ENCODE data around the gene IL15RA. TPM values are rescaled to one million over a fixed set of nuclear protein-coding genes. Genes with fewer than 3 reads are reported as not detected.
"Not testable (repeated sequence)": the region's sequence is repeated elsewhere in the genome, so short reads cannot be mapped to it uniquely, and the experiment has no call there.

Gene IL15RA
- total and polyA plus RNA-seq, 4 experiments from 2014 or later: 11.1 to 20.0 (median 16.1) TPM

GRCh38 chr10:5913736-5914135 lies 63.6 kb downstream of the IL15RA start:
- POLR2A ChIA-PET (ENCODE audit: partially characterized antibody): no interaction called here
- no peaks in the 10 kb centered on the region for H3K4me1 ChIP-seq (ENCODE audit: insufficient read depth, low read length)
- Mint-ChIP-seq H3K27me3 (no peaks in the 10 kb centered on the region), H3K36me3 (peaks cover 78 to 88% of the 10 kb centered on the region in 2 donors), H3K9me3 (no peaks in the 10 kb centered on the region), H3K27ac (no peak overlapping the region), H3K4me1 (peaks cover 0 to 4% (median 0%) of the 10 kb centered on the region in 4 donors), H3K4me3 (no peak overlapping the region)
- intact Hi-C loops (cut with micrococcal nuclease): no loop called here
- H3K4me3 ChIP-seq (ENCODE audit: low read length in 2 of 2): no peak overlapping the region
- H3K27me3 ChIP-seq (ENCODE audit: insufficient read depth, low read length): no peaks in the 10 kb centered on the region
- no peaks in the 10 kb centered on the region for H3K9me3 ChIP-seq (ENCODE audit: control insufficient read depth in 1 of 2, low read length in 2 of 2)
- H3K36me3 ChIP-seq (ENCODE audit: insufficient read depth, low read length): peaks cover 80% of the 10 kb centered on the region
- no peak for DNase-seq
- no peak overlapping the region for H3K27ac ChIP-seq (ENCODE audit: low read depth, low read length)
- CTCF ChIA-PET (ENCODE audit: partially characterized antibody): no interaction called here

DNA sequence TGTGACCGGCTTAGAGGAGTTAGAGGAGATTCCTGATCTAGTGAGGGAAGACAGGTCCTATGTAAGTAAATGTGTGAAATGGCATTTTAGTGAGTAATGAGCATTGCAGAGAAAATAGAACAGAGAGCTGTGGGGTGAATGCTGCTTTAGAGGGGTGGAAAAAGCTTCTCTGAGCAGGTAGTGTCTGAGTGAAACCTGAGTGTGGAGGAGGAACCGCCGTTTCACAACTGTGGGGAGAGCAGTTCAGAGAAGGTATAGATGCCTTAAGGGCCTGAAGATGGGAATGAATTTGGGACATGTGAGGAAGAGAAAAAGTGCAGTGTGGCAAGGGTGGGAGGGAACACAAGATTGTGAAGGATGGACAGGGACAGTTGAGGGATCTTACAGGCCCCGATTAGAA lies 65.7 kb downstream of the IL15RA start:
- H3K4me1 Mint-ChIP-seq: peaks cover 4 to 13% (median 10%) of the 10 kb centered on the region in 4 donors
- H3K4me3 Mint-ChIP-seq: no peak overlapping the region
- intact Hi-C loops (cut with micrococcal nuclease): no loop called here
- DNase-seq: no peak
- H3K27me3 ChIP-seq (ENCODE audit: insufficient read depth, low read length): no peaks in the 10 kb centered on the region
- peaks cover 74 to 84% of the 10 kb centered on the region in 2 donors for H3K36me3 Mint-ChIP-seq
- ChIA-PET POLR2A (ENCODE audit: partially characterized antibody) (no interaction called here), CTCF (ENCODE audit: partially characterized antibody) (no interaction called here)
- H3K27ac ChIP-seq (ENCODE audit: low read depth, low read length): no peak overlapping the region
- no peaks in the 10 kb centered on the region for H3K27me3 Mint-ChIP-seq
- H3K4me3 ChIP-seq (ENCODE audit: low read length in 2 of 2): no peak overlapping the region
- H3K36me3 ChIP-seq (ENCODE audit: insufficient read depth, low read length): peaks cover 66% of the 10 kb centered on the region
- H3K9me3 Mint-ChIP-seq: no peaks in the 10 kb centered on the region
- peaks cover 5% of the 10 kb centered on the region for H3K4me1 ChIP-seq (ENCODE audit: insufficient read depth, low read length)
- H3K27ac Mint-ChIP-seq: peak overlapping the region in 4 of 7 donors; percentile 4 to 81 (median 64)
- H3K9me3 ChIP-seq (ENCODE audit: control insufficient read depth in 1 of 2, low read length in 2 of 2): no peaks in the 10 kb centered on the region

DNA sequence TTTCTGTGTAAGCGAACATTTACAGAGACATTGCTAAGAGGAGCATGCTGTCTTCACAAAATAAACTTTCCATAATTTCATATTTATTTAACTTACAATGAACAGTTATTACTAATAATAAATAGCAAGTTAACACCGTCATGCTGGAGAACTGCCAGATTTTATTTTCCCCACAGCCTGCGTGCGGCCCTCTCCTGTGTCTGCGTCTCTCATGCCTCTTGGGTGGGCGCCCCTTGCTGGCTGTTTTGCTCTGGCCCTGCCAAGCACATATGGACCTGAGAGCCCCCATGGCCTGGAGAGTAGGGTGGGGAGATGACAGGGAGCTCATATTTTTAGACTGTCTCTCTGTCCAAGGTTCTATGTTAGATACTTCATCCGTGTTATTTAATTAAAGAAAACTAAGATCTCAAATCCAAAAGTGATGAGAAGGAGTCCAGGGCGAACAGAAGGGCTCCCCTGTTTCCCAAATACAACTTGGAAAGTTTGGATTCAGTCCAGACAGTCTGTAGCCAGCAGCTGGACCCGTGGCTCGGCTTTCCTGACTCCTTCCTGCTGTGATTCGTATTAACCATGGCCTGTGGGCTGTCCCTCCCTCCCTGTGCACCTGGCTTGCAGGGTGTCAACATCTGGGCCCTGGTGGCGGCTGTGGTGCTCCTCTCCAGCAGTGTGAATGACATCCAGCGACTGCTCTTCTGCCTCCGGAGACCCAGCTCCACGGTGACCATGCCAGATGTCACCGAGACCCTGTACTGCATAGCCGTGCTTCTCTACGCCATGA lies 66.8 kb downstream of the IL15RA start:
- Mint-ChIP-seq H3K4me3 (no peak overlapping the region), H3K9me3 (no peaks in the 10 kb centered on the region), H3K27me3 (no peaks in the 10 kb centered on the region), H3K36me3 (peaks cover 70 to 81% of the 10 kb centered on the region in 2 donors), H3K4me1 (peaks cover 6 to 25% (median 17%) of the 10 kb centered on the region in 4 donors), H3K27ac (peak overlapping the region in 1 of 7 donors; percentile 38)
- Histone ChIP-seq H3K9me3 (ENCODE audit: control insufficient read depth in 1 of 2, low read length in 2 of 2) (no peaks in the 10 kb centered on the region), H3K36me3 (ENCODE audit: insufficient read depth, low read length) (peaks cover 56% of the 10 kb centered on the region), H3K27ac (ENCODE audit: low read depth, low read length) (no peak overlapping the region), H3K4me1 (ENCODE audit: insufficient read depth, low read length) (peaks cover 12% of the 10 kb centered on the region), H3K27me3 (ENCODE audit: insufficient read depth, low read length) (no peaks in the 10 kb centered on the region), H3K4me3 (ENCODE audit: low read length in 2 of 2) (no peak overlapping the region)
- ChIA-PET POLR2A (ENCODE audit: partially characterized antibody) (no interaction called here), CTCF (ENCODE audit: partially characterized antibody) (no interaction called here)
- intact Hi-C loops (cut with micrococcal nuclease): no loop called here
- DNase-seq: no peak

GRCh38 chr10:5908676-5909075 lies 68.7 kb downstream of the IL15RA start:
- CTCF ChIA-PET (ENCODE audit: partially characterized antibody): interaction anchor here (0.8 kb wide), 1 partner anchor 20 kb away, joined by 3 read pairs; no protein-coding TSS in a partner anchor
- POLR2A ChIA-PET (ENCODE audit: partially characterized antibody); H3K4me3 Mint-ChIP-seq; H3K27me3 ChIP-seq (ENCODE audit: insufficient read depth, low read length); intact Hi-C loops (cut with micrococcal nuclease); DNase-seq; H3K9me3 ChIP-seq (ENCODE audit: control insufficient read depth in 1 of 2, low read length in 2 of 2); H3K27me3 Mint-ChIP-seq; H3K27ac ChIP-seq (ENCODE audit: low read depth, low read length); H3K9me3 Mint-ChIP-seq; H3K4me3 ChIP-seq (ENCODE audit: low read length in 2 of 2): not testable (repeated sequence)
- H3K27ac Mint-ChIP-seq: peak overlapping the region in 1 of 7 donors; percentile 76
- H3K4me1 ChIP-seq (ENCODE audit: insufficient read depth, low read length): peaks cover 12% of the 10 kb centered on the region
- peaks cover 58 to 69% of the 10 kb centered on the region in 2 donors for H3K36me3 Mint-ChIP-seq
- H3K4me1 Mint-ChIP-seq: peaks cover 10 to 35% (median 21%) of the 10 kb centered on the region in 4 donors
- H3K36me3 ChIP-seq (ENCODE audit: insufficient read depth, low read length): peaks cover 38% of the 10 kb centered on the region

DNA sequence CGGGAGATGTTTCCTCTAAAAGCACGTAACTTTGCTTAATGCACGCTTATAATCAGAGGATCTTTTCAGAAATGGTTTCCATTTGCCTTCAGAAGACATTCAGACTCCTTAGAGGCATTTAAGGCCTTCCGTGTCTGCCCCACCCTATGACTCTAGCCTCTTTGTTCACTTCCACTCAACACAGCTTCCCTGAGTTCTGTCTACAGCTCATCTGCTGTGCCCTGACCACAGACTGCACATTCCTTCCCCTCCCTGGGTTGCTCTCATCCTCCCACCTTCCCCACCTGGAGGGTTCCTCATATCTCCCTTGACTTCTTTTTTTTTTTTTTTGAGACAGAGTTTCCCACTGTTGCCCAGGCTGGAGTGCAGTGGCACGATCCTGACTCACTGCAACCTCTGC lies 70.7 kb downstream of the IL15RA start:
- Histone ChIP-seq H3K27ac (ENCODE audit: low read depth, low read length) (no peak overlapping the region), H3K27me3 (ENCODE audit: insufficient read depth, low read length) (no peaks in the 10 kb centered on the region), H3K9me3 (ENCODE audit: control insufficient read depth in 1 of 2, low read length in 2 of 2) (no peaks in the 10 kb centered on the region), H3K36me3 (ENCODE audit: insufficient read depth, low read length) (peaks cover 26% of the 10 kb centered on the region), H3K4me3 (ENCODE audit: low read length in 2 of 2) (no peak overlapping the region), H3K4me1 (ENCODE audit: insufficient read depth, low read length) (peaks cover 12% of the 10 kb centered on the region)
- no peak for DNase-seq
- ChIA-PET POLR2A (ENCODE audit: partially characterized antibody) (no interaction called here), CTCF (ENCODE audit: partially characterized antibody) (no interaction called here)
- Mint-ChIP-seq H3K27me3 (no peaks in the 10 kb centered on the region), H3K36me3 (peaks cover 48 to 61% of the 10 kb centered on the region in 2 donors), H3K9me3 (no peaks in the 10 kb centered on the region), H3K4me3 (no peak overlapping the region), H3K4me1 (peaks cover 14 to 36% (median 21%) of the 10 kb centered on the region in 4 donors), H3K27ac (peak overlapping the region in 1 of 7 donors; percentile 82)
- intact Hi-C loops (cut with micrococcal nuclease): no loop called here

DNA sequence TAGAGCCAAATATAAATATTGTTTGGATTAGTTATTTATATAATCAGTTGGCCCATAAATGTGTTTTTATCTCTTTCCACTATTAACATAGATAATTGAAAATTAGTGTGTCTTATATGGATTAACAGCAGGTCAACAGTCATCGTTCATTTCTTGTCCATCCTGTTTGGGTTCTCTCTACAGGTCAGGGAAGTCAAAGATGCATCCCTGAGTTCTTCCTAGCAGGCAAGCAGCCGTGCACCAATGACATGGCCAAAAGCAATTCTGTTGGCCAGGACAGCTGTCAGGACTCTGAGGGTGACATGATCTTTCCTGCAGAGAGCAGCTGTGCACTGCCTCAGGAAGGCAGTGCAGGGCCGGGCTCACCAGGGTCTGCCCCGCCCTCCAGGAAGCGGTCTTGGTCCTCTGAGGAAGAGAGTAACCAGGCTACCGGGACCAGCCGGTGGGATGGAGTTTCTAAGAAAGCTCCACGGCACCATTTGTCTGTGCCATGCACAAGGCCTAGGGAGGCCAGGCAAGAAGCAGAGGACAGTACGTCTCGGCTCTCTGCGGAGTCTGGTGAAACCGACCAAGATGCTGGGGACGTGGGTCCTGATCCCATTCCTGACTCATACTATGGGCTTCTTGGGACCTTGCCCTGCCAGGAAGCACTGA lies 71.4 kb downstream of the IL15RA start:
- ChIA-PET POLR2A (ENCODE audit: partially characterized antibody) (no interaction called here), CTCF (ENCODE audit: partially characterized antibody) (no interaction called here)
- no peaks in the 10 kb centered on the region for H3K9me3 ChIP-seq (ENCODE audit: control insufficient read depth in 1 of 2, low read length in 2 of 2)
- no peak overlapping the region for H3K27ac ChIP-seq (ENCODE audit: low read depth, low read length)
- H3K27me3 ChIP-seq (ENCODE audit: insufficient read depth, low read length): no peaks in the 10 kb centered on the region
- no peak overlapping the region for H3K4me3 ChIP-seq (ENCODE audit: low read length in 2 of 2)
- H3K9me3 Mint-ChIP-seq: no peaks in the 10 kb centered on the region
- peaks cover 45 to 54% of the 10 kb centered on the region in 2 donors for H3K36me3 Mint-ChIP-seq
- DNase-seq: no peak
- intact Hi-C loops (cut with micrococcal nuclease): no loop called here
- peaks cover 19% of the 10 kb centered on the region for H3K36me3 ChIP-seq (ENCODE audit: insufficient read depth, low read length)
- peak overlapping the region in 1 of 7 donors; percentile 15 for H3K27ac Mint-ChIP-seq
- H3K4me1 Mint-ChIP-seq: peaks cover 14 to 36% (median 20%) of the 10 kb centered on the region in 4 donors
- no peaks in the 10 kb centered on the region for H3K27me3 Mint-ChIP-seq
- H3K4me1 ChIP-seq (ENCODE audit: insufficient read depth, low read length): peaks cover 12% of the 10 kb centered on the region
- peak overlapping the region in 1 of 8 donors; percentile 29 for H3K4me3 Mint-ChIP-seq

DNA sequence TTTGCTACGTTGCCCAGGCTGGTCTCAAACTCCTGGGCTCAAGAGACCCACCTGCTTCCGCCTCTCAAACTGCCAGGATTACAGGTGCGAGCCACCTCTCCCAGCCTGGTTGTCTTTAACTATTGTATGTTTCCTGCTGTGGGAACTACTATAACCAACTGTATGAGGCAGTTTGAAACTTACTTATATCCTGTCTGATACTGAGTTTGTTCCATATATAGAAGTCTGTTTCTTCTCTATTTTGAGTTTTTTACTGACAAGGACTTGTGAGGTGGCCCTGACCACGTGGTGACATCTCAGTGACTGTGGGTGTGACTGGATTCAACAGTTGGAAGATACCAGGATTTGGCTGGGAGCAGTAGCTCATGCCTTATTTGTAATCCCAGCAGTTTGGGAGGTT lies 73.1 kb downstream of the IL15RA start:
- Mint-ChIP-seq H3K36me3 (peaks cover 32 to 42% of the 10 kb centered on the region in 2 donors), H3K4me3 (no peak overlapping the region), H3K27me3 (no peaks in the 10 kb centered on the region), H3K9me3 (no peaks in the 10 kb centered on the region), H3K4me1 (peaks cover 14 to 44% (median 23%) of the 10 kb centered on the region in 4 donors), H3K27ac (peak overlapping the region in 3 of 7 donors; percentile 17 to 86 (median 31))
- no peaks in the 10 kb centered on the region for H3K27me3 ChIP-seq (ENCODE audit: insufficient read depth, low read length)
- no peak for DNase-seq
- intact Hi-C loops (cut with micrococcal nuclease): no loop called here
- ChIA-PET POLR2A (ENCODE audit: partially characterized antibody) (no interaction called here), CTCF (ENCODE audit: partially characterized antibody) (no interaction called here)
- peaks cover 12% of the 10 kb centered on the region for H3K4me1 ChIP-seq (ENCODE audit: insufficient read depth, low read length)
- H3K4me3 ChIP-seq (ENCODE audit: low read length in 2 of 2): no peak overlapping the region
- peaks cover 6% of the 10 kb centered on the region for H3K36me3 ChIP-seq (ENCODE audit: insufficient read depth, low read length)
- H3K27ac ChIP-seq (ENCODE audit: low read depth, low read length): no peak overlapping the region
- H3K9me3 ChIP-seq (ENCODE audit: control insufficient read depth in 1 of 2, low read length in 2 of 2): no peaks in the 10 kb centered on the region
